Posterior vena cava (tissue), 2 donors: ENCODE measurements around the gene PRAC2. TPM values are rescaled to one million over a fixed set of nuclear protein-coding genes. Genes with fewer than 3 reads are reported as not detected.
"Not testable (repeated sequence)": the region's sequence is repeated elsewhere in the genome, so short reads cannot be mapped to it uniquely, and the experiment has no call there.

Experiments used
- DNase-seq: peaks from one replicate; pipeline ENCODE4 v3.0.0-alpha.2; 2020; ENCODE audit warnings: low spot score
- intact Hi-C, 2 donors: fragments of 100-400 bp; cut with DNase I; formaldehyde crosslinking; loops; one replicate each; pipeline versions ENCODE4 v1.14.1 to v1.14.2; 2022 to 2023
- long read RNA-seq, 2 donors: library from polyadenylated mRNA; unstranded; transcript quantifications; one replicate each; pipeline ENCODE4 v2.0.0, GENCODE V29; 2020 to 2021
- total RNA-seq, 2 donors: library from RNA; stranded (reverse); fragmentation: NEBNext Ultra II Directional; extraction: Animal tissue kit (Norgen Biotek cat#: 25700); gene quantifications; one replicate each; pipeline ENCODE4 v1.2.1, GENCODE V29; 2021
- donor health status: DM: yes; HTN: yes; CAD: no.
- donor health status: DM: yes; HTN: yes; CAD: no.

Gene PRAC2
- not detected for total RNA-seq
- long read RNA-seq, donor 1: 0 reads
- long read RNA-seq, donor 2: 0 reads

DNA sequence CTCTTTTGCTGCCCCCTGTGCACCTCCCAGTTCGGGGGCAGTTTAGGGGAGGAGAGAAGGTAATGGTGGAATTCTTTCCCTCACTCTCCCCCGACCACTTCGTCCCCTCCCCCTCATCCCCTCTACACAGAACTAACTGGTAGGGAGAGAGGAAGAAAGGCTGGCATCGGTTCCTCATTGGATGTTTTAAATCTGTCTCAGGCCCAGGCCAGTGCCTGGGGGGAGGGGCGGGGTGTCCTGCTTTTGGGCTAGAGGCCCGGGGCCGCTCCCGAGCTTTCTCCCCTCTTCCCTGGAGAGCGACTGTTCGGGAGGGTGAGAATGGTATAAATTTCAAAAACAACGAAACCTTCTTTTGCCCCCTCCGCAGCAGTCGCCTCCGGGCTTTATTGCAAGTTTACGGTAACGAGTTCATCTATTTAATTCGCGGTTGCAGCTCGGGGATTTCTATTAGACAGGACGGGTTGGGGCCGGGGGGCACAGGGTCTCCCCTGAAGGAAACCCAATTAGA lies at the start of gene PRAC2:
TSS of gene PRAC2 (plus strand) at position 271 of the 508 bp plus-strand sequence. CDS start 1,226 bp downstream, outside the sequence.
- intact Hi-C loops: loop anchor here (5.0 to 10.0 kb wide), 3 partner anchors 69 to 154 kb away; no protein-coding TSS in a partner anchor
- no peak for DNase-seq

DNA sequence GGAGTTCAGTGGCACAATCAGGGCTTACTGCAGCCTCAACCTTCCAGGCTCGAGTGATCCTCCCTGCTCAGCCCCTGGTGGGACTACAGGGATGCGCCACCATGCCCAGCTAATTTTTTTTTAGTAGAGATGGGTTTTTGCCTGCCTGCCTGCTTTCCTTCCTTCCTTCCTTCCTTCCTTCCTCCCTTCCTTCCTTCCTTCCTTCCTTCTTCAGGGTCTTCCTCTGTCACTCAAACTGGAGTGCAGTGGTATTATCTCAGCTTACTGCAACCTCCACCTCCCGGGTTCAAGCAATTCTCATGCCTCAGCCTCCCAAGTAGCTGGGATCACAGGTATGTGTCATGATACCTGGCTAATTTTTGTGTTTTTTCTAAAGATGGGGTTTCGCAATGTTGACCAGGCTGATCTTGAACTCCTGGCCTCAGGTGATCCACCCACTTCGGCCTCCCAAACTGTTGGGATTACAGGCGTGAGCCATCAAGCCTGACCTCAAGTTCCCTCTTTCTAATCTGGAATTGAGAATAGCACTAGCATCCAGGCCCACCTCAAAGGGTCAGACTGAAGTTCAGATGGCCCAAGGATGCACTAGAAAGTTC lies 45.9 kb upstream of the PRAC2 start:
- intact Hi-C loops: loop anchor here (5.0 to 10.0 kb wide), 2 partner anchors 198 to 210 kb away; no protein-coding TSS in a partner anchor
- DNase-seq: no peak

DNA sequence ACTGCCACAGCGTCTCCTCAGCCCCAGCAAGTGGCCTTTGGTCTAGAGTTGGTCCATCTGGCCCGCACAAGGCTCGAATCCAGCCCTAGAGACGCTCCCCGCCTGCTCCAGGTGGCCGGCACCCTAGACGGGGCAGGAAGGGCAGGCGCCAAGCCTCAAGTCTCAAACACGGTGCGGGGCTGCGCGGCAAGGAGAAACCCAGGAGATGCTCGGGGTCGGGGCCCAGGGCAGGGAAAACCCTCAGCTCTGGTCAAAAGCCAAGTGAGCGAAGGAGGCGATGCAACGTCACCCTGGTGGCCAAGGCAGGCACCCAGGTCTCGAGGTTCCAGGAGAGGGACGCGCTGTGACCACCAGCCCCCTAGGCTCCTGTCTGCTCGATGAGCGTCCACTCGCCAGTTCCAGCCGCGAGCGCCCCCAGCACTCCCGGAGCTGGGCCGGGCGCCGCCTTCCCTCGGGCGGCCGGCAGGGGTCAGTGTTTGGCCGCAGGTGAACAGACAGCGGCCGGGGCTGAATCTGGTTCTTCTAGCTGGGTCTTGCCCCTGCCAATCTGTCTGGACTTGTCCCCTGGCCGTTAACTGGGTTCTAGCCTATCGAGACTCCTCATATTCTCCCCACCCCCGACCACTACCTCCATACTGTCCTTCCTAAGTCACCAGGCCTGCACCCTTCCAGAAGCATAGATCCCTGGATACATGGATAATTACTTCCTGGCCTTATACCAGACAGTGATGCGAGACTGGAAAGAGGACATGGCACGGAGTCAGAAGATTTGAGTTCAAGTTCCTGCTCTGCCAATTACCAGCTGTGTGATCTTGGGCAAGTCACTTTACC lies 44.6 kb upstream of the PRAC2 start:
- peak; percentile 87 for DNase-seq

DNA sequence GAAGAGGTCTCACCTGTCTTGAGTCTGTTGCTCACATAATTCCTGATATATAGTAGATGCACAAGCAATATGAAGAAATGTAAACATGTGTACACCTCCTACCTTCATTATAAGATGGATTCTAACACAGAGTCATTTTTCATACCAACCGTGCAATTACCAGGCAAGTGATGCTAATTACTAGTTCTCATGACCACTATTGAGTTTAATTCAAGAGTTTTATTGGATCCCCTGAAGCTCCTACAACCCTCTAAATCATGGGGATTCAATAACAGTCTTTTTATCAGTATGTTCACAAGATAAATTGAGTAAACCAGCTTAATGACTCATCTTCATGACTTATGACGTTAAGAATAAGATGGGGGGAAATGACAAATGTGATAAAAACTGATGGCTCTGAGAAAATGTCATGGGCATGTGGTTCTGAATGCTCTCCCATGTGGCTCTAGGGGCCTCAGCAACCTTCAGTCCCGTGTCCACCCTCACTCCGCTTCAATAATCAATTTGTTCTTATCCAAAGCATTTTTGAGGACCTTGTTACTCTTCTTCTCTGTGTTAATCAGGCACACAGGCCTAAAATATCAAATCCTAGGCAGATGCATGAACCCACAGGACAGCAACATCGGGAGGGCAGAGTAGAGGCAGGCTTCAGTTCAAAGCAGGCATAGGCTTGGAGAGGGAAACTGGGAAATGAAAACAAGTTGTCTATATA lies 43.4 kb upstream of the PRAC2 start:
- no peak for DNase-seq
- intact Hi-C loops: loop anchor here (2.0 to 10.0 kb wide), 3 partner anchors 45 to 208 kb away; no protein-coding TSS in a partner anchor

More for the DNA sequence above, 44.6 kb upstream of the PRAC2 start:
- intact Hi-C loops: loop anchor here (2.0 to 10.0 kb wide), 3 partner anchors 46 to 209 kb away; no protein-coding TSS in a partner anchor

DNA sequence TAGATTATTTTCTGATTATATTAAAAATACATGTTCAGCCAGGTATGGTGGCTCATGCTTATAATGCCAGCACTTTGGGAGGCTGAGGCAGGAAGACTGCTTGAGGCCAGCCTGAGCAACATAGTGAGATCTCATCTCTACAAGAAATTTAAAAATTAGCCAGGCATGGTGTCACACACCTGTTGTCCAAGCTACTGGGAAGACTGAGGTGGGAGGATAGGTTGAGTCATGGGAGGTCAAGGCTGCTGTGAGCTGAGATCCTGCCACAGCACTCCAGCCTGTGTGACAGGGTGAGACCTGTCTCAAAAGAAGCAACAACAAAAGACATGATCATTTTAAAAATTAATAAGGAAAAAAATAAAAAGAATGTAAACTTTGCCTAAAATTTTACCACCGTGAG lies 41.4 kb upstream of the PRAC2 start:
- intact Hi-C loops: no loop called here
- DNase-seq: no peak

DNA sequence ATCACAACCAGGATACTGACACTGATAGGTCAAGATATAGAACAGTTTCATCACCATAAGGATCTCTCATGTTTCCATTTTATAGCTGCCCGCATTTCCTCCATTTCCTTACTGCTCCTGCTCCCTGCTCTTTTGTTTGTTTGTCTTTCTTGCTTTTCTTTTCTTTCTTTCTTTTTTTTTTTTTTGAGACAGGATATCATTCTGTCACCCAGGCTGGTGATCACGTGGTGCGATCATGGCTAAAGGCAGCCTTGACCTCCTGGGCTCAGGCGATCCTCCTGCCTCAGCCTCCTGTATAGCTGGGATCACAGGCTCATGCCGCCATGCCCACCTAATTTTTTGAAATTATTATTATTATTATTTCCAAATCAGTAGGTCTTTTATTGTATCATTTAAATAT lies 32.3 kb upstream of the PRAC2 start:
- intact Hi-C loops: no loop called here
- DNase-seq: no peak

DNA sequence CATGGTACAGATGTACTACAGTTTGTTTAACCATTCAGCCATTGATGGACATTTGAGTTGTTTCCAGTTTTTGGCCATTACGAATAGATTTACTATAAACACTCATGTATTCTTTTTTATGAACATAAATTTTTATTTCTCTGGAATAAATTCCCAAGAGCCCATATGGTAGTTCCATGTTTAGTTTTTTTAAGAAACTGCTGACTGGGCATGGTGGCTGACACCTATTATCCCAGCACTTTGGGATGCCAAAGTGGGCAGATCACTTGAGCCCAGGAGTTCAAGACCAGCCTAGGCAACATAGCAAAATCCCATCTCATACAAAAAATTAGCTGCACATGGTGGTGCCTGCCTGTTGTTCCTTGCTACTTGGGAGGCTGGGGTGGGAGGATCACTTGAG lies 30.9 kb upstream of the PRAC2 start:
- DNase-seq: no peak
- intact Hi-C loops: no loop called here

DNA sequence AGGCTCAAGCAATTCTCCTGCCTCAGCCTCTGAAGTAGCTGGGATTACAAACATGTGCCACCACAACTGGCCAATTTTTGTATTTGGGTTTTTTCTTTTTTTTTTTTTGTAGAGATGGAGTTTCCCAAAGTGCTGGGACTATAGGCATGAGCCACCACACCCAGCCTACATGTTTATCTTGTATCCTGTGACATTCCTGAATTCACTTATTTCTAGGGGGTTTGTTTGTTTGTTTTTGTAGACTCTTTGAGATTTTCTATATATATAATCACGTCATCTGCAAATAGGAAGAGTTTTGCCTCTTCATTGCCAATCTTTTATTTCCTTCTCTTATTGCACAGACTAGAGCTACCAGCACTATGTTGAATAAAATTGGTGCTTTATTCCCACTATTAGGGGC lies 29.8 kb upstream of the PRAC2 start:
- intact Hi-C loops: no loop called here
- DNase-seq: no peak

DNA sequence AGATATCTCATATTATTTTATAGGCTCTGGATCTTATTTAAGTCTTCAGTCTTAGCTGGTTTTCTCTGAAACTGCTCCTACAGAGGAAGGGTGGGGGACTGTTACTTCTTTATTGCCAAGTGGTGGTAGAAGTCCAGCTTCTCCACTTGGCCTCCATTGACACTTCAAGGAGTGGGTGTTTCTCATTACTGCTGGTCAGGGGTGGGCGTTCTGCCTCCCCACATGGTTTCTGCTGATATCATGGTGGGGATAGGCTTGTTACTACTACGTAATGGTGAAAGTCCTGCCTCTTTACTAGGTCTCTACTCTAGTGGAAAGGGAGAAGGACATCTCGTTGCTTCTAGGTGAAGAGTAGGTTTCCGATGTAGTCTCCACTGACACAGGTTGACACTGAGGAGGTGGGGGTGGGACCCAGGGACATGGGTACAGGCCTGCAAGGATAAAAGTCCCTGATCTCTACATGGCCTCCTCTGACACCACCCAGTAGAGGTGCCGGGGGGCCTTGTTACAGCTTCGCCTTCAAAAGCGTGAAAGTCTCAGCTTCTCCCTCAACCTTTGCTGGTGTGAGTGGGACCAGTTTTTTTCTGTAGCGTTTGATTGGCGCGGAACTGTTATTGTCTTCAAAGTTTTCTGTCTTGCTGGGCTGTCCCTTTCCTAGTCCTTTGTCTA lies 21.0 kb upstream of the PRAC2 start:
- DNase-seq: no peak
- intact Hi-C loops: no loop called here

DNA sequence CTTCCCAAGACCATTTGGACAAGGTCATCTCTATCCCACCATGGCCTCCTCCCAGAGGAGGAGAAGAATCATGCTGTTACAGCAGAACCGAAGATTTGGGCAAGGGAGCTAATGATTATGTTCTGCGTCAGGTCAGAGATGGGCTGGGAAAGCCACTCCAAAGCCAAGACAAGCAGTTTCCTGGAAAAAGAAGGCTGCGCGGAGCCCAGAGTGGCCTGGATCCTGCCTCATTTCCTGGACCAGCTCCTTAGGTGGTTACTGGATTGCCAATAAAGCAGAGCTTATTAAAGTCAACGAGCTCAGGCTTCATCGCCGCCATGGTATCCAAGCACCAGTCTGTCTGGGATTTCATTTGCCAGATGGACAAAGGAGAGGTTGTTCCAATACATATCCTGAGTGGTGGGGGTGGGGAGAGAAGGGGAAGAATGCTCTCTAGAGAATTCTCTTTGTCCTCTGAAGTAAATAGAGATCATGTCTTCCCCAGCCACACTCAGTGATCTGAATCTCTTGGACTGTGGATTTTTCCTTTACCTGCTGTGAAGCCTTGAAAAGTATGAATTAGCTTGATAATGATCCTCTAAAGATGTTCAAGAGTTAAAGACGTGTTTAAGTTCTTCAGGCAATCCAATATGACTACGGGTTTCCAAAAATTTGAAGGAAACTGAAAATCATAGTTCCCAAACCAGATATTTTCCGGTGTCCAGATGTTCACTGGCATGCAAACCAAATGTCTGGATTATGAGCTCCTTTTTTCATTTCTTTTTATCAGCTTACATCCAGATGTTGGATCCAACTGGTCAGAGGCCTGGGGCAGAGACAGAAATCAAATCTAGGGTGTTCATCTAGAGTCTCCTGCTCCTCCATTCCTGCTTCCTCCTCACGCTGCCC lies 18.4 kb upstream of the PRAC2 start:
- intact Hi-C loops: no loop called here
- no peak for DNase-seq

DNA sequence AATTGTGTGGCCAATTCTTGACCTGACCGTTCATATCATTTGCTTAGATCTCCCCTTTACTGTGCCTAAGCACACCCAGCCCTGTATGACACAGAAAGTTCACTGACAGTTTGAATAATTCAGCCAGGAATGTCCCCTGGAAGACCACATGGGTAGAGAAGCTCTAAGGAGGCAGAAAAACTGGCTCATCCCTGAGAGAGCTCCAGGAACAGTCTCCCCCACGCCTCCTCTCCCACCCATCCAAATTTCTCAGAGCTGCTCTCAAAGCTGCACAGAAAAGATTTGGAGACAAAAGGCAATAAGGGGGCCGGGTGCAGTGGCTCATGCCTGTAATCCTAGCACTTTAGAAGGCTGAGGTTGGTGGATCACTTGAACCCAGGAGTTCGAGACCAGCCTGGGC lies 11.9 kb upstream of the PRAC2 start:
- intact Hi-C loops: no loop called here
- no peak for DNase-seq

DNA sequence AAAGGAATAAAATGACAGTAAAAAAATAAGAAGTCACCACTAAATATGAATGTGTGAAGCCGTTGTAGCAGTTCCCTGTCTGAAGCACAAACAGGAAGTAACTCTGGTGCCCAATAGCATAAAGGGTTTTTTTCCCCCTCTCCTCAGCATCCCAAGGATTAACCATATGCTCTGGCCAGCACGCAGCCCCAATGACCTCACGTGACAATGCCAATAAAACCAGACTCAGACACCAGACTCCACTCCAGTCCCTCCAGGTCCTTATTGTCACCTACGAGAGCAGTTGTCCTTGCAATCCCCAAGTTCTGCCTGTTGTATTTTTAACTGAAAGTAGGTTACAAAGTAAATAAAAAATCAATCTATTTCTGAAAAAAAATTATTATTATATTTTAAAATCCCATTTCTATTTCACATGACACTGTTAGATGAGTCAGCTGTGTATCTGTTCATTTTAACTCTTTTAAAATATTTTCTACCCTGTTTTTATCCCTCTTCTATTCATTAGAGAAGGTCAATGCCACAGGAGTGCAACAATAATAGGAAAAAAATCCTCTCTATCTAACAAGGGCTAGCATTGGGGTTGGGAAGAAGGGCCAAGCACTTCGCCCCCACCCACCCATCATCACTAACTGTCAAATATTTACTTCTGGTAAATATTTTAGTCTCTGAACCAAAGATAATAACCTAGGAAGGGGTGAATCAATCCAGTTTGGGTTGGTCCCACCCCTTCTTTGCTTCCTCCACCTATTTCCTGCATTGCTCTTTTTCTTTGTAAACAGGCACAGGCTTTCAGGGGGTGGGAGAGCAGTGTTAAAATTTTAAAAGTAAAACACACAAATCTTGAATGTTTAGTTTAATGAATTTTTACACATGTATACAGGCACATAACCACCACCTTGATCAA lies 7.2 kb upstream of the PRAC2 start:
- intact Hi-C loops: no loop called here
- DNase-seq: no peak

DNA sequence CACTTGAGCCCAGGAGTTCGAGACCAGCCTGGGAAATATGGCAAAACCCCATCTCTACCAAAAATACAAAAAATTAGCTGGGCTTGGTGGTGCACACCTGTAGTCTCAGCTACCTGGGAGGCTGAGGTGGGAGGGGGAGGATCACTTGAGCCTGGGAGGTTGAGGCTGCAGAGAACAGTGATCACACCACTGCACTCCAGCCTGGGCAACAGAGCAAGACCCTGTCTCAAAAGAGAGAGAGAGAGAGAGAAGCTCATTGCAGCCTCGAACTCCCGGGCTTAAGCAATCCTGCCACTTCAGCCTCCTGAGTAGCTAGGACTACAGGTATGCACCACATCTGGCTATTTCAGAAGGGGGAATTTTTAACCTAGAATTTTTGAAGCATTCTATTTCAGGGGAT lies 6.4 kb upstream of the PRAC2 start:
- DNase-seq, intact Hi-C loops: not testable (repeated sequence)

DNA sequence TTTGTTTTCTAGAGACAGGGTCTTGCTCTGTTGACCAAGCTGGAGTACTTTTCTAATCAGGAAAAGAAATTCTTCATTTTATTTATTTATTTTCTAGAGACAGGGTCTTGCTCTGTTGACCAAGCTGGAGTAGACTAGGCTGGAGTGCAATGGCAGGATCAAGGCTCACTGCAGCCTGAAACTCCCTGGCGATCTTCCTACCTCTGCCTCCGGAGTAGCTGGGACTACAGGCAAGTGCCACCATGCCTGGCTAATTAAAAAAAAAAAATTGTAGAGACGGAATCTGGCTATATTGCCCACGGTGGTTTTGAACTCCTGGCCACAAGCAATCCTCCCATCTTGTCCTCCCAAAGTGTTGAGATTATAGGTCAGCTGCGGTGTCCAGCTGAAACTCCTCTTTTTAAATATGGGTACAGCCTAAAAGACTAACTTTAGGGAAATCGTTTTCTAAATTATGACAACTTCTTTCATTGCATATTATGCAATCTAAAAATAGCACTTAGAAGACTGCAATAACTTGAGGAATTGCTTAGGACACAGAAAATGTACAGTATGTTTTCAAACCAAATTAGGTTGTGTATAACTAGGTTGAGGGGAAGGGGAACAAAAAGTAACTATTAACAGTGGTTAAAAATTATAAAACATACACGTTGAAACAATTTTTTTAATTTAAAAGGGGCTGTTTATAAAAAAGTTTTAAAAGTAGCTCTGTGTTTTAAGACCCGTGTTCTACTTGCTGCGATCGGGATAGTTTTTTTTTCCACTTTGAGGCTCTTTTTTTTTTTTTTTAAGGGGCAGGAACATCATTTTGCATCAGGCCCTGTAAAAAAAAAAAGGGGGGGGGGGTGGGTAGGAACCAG lies 5.4 kb upstream of the PRAC2 start:
- DNase-seq: no peak
- intact Hi-C loops: no loop called here

DNA sequence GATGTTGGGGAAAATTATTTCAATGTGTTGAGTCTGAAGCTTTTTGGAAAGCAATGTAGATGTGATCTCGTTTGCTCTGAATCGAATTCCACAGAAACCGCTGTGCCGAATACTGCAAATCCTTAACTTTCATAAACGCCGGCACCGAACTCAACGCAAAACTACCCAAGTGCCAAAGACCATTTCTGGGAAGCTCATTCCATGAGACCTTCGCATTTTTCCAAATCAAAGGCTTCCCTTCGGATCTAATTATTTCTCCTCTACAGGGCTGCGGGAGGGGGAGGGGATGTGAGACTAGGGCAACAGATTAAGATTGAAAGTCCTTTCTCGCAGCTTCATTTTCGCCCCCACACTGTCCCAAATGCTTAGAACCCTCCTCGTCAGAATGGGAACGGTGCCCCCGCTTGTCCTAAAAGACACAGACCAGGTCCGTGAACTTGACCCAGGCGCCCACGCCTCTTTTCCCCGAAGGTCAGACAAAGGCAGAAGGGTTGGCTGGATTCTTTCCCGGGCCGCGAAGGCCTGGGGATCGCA lies 4.7 kb upstream of the PRAC2 start:
- DNase-seq: no peak
- intact Hi-C loops: no loop called here
